ENCODE data around the gene ANKRD6. TPM values are rescaled to one million over a fixed set of nuclear protein-coding genes. Genes with fewer than 3 reads are reported as not detected.

ANKRD6 gene
- polyA plus RNA-seq, 4 donors = 0.89 to 7.9 (median 1.8) TPM

- H3K36me3 ChIP-seq (ENCODE audit: control insufficient read depth in 3 of 3, insufficient read depth in 2 of 3, low read depth in 1 of 3, low read length in 3 of 3) = no peaks in the 10 kb centered on the region
- H3K4me3 ChIP-seq (ENCODE audit: low read depth in 1 of 3, low read length in 3 of 3) = no peak overlapping the region
- no peaks in the 10 kb centered on the region for H3K27me3 ChIP-seq (ENCODE audit: control insufficient read depth in 3 of 3, insufficient read depth in 3 of 3, low read length in 3 of 3)
- no peak overlapping the region for H3K27ac ChIP-seq (ENCODE audit: low read depth in 1 of 3, low read length in 2 of 3)
- H3K4me1 ChIP-seq (ENCODE audit: control insufficient read depth in 3 of 3, insufficient read depth in 2 of 3, low read depth in 1 of 3, low read length in 2 of 3) = no peaks in the 10 kb centered on the region
- DNase-seq = no peak
- 68 to 75% (median 71%) methylated on average over 7 of the region's 7 CpGs for WGBS, 3 donors
- no peaks in the 10 kb centered on the region for H3K9me3 ChIP-seq (ENCODE audit: control insufficient read depth in 2 of 2, insufficient read depth in 1 of 2, low read depth in 1 of 2, low read length in 1 of 2)
- no peak for FAIRE-seq
Observed at GRCh38 chr6:89483111-89483720, 50.3 kb downstream of the ANKRD6 start.

- Histone ChIP-seq H3K27me3 (ENCODE audit: control insufficient read depth in 3 of 3, insufficient read depth in 3 of 3, low read length in 3 of 3) (no peaks in the 10 kb centered on the region), H3K36me3 (ENCODE audit: control insufficient read depth in 3 of 3, insufficient read depth in 2 of 3, low read depth in 1 of 3, low read length in 3 of 3) (no peaks in the 10 kb centered on the region), H3K27ac (ENCODE audit: low read depth in 1 of 3, low read length in 2 of 3) (no peak overlapping the region), H3K4me1 (ENCODE audit: control insufficient read depth in 3 of 3, insufficient read depth in 2 of 3, low read depth in 1 of 3, low read length in 2 of 3) (no peaks in the 10 kb centered on the region), H3K9me3 (ENCODE audit: control insufficient read depth in 2 of 2, insufficient read depth in 1 of 2, low read depth in 1 of 2, low read length in 1 of 2) (no peaks in the 10 kb centered on the region), H3K4me3 (ENCODE audit: low read depth in 1 of 3, low read length in 3 of 3) (no peak overlapping the region)
- DNase-seq (no peak), FAIRE-seq (no peak)
- 80 to 88% (median 86%) methylated on average over 3 of the region's 3 CpGs for WGBS, 3 donors
Observed at GRCh38 chr6:89485320-89485719, 52.4 kb downstream of the ANKRD6 start.

DNA sequence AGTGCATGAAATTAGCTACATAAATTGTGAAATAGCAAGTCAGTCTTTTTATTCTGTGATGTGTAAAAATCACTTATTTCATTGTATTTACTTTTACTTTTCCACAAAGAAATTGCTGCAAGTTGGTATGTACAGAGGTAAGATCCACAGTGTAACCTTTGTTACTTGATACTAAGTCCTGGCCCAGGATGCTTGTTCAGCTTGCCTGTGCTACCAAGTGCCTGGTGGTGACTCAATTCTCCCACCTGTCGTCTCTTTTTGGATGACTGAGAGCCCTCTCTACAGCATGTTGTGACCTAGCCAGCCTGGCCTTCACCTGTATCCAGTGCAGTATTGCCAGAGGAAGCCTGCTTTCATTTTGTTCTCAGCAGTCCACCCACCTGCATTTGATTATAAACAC, 54.9 kb downstream of the ANKRD6 start:
- H3K4me1 ChIP-seq (ENCODE audit: control insufficient read depth in 3 of 3, insufficient read depth in 2 of 3, low read depth in 1 of 3, low read length in 2 of 3) = no peaks in the 10 kb centered on the region
- no peak for FAIRE-seq
- no peaks in the 10 kb centered on the region for H3K36me3 ChIP-seq (ENCODE audit: control insufficient read depth in 3 of 3, insufficient read depth in 2 of 3, low read depth in 1 of 3, low read length in 3 of 3)
- no peak overlapping the region for H3K4me3 ChIP-seq (ENCODE audit: low read depth in 1 of 3, low read length in 3 of 3)
- DNase-seq = no peak
- no peaks in the 10 kb centered on the region for H3K9me3 ChIP-seq (ENCODE audit: control insufficient read depth in 2 of 2, insufficient read depth in 1 of 2, low read depth in 1 of 2, low read length in 1 of 2)
- WGBS, 3 donors = 42 to 83% (median 60%) methylated on average over 1 of the region's 1 CpG
- H3K27ac ChIP-seq (ENCODE audit: low read depth in 1 of 3, low read length in 2 of 3) = no peak overlapping the region
- no peaks in the 10 kb centered on the region for H3K27me3 ChIP-seq (ENCODE audit: control insufficient read depth in 3 of 3, insufficient read depth in 3 of 3, low read length in 3 of 3)

DNA sequence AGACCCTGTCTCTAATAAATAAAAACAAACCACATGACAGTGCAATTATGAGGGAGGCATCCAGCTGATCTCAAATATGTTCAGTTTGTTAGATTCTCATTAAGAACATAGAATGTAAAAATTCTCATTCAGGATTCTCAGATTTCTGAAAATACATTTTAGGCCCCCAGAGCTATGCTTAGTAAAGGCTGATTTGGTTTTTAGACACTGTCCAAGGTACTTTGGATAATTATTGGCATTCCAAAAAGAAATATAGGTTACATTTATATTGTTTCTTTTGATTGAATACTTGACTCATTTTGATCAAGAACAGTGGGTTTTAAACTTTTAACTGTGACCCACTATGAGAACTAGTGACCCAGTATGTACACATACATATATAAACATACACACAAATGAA, 55.5 kb downstream of the ANKRD6 start:
- Histone ChIP-seq H3K27ac (ENCODE audit: low read depth in 1 of 3, low read length in 2 of 3) (no peak overlapping the region), H3K9me3 (ENCODE audit: control insufficient read depth in 2 of 2, insufficient read depth in 1 of 2, low read depth in 1 of 2, low read length in 1 of 2) (no peaks in the 10 kb centered on the region), H3K4me3 (ENCODE audit: low read depth in 1 of 3, low read length in 3 of 3) (no peak overlapping the region), H3K4me1 (ENCODE audit: control insufficient read depth in 3 of 3, insufficient read depth in 2 of 3, low read depth in 1 of 3, low read length in 2 of 3) (no peaks in the 10 kb centered on the region), H3K27me3 (ENCODE audit: control insufficient read depth in 3 of 3, insufficient read depth in 3 of 3, low read length in 3 of 3) (no peaks in the 10 kb centered on the region), H3K36me3 (ENCODE audit: control insufficient read depth in 3 of 3, insufficient read depth in 2 of 3, low read depth in 1 of 3, low read length in 3 of 3) (no peaks in the 10 kb centered on the region)
- FAIRE-seq (no peak), DNase-seq (no peak)

DNA sequence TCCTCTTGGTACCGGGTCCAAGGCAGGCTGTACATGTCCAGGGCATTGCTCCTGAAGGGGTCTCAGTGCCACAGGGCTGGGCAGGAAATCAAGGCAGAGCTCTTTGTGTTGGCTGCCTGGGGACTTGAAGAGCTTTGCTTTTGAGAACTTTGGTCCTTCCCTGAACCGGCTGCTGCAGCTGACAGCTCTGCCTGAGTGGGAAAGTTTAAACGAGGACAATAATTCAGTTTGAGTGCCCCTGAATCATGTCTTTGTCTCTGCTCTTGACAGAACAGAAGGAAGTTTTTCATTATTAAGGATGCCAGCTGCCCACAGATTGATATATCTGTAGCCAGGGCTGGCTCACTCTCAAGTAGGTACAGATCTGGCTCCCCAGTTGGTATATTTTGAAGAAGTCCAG, 56.1 kb downstream of the ANKRD6 start:
- Histone ChIP-seq H3K4me3 (ENCODE audit: low read depth in 1 of 3, low read length in 3 of 3) (no peak overlapping the region), H3K27ac (ENCODE audit: low read depth in 1 of 3, low read length in 2 of 3) (no peak overlapping the region), H3K27me3 (ENCODE audit: control insufficient read depth in 3 of 3, insufficient read depth in 3 of 3, low read length in 3 of 3) (no peaks in the 10 kb centered on the region), H3K9me3 (ENCODE audit: control insufficient read depth in 2 of 2, insufficient read depth in 1 of 2, low read depth in 1 of 2, low read length in 1 of 2) (no peaks in the 10 kb centered on the region), H3K4me1 (ENCODE audit: control insufficient read depth in 3 of 3, insufficient read depth in 2 of 3, low read depth in 1 of 3, low read length in 2 of 3) (no peaks in the 10 kb centered on the region), H3K36me3 (ENCODE audit: control insufficient read depth in 3 of 3, insufficient read depth in 2 of 3, low read depth in 1 of 3, low read length in 3 of 3) (no peaks in the 10 kb centered on the region)
- FAIRE-seq = no peak
- 42 to 43% (median 42%) methylated on average over 3 of the region's 3 CpGs for whole genome bisulfite sequencing, 3 donors
- no peak for DNase-seq

DNA sequence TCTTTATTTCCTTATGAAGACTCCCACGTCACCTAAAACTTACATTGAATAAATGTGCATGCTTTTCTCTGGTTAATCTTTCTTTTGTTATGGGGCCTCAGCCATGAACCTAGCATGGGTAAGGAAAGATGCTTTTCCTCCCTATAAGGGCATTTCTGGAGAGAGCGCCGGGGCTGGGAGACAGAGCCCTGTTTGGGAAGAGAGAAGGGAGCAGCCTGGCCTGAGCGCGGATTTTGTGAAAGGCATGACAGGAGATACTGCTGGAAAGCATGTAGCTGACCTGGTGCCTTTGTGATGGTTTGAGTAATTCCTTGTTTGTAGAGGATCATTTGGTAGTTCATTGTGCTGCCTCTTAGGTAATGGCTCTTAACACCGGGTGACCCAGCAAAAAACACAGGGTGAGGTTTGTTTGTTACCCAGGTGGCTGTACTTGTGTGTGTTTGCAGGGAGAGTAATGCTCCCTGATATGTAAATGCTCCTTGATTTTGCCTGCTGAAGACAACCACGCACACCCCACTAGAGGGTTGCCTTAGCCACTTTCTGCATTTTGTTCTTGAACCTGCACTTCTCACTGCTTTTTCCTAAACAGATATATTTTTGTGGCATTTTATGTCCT, 59.2 kb downstream of the ANKRD6 start:
- H3K27ac ChIP-seq (ENCODE audit: low read depth in 1 of 3, low read length in 2 of 3) = no peak overlapping the region
- no peaks in the 10 kb centered on the region for H3K36me3 ChIP-seq (ENCODE audit: control insufficient read depth in 3 of 3, insufficient read depth in 2 of 3, low read depth in 1 of 3, low read length in 3 of 3)
- 72 to 85% (median 79%) methylated on average over 7 of the region's 7 CpGs for whole genome bisulfite sequencing, 3 donors
- DNase-seq (no peak), FAIRE-seq (no peak)
- H3K9me3 ChIP-seq (ENCODE audit: control insufficient read depth in 2 of 2, insufficient read depth in 1 of 2, low read depth in 1 of 2, low read length in 1 of 2) = no peaks in the 10 kb centered on the region
- H3K4me3 ChIP-seq (ENCODE audit: low read depth in 1 of 3, low read length in 3 of 3) = no peak overlapping the region
- H3K27me3 ChIP-seq (ENCODE audit: control insufficient read depth in 3 of 3, insufficient read depth in 3 of 3, low read length in 3 of 3) = no peaks in the 10 kb centered on the region
- H3K4me1 ChIP-seq (ENCODE audit: control insufficient read depth in 3 of 3, insufficient read depth in 2 of 3, low read depth in 1 of 3, low read length in 2 of 3) = no peaks in the 10 kb centered on the region

- no peak overlapping the region for H3K27ac ChIP-seq (ENCODE audit: low read depth in 1 of 3, low read length in 2 of 3)
- H3K9me3 ChIP-seq (ENCODE audit: control insufficient read depth in 2 of 2, insufficient read depth in 1 of 2, low read depth in 1 of 2, low read length in 1 of 2) = no peaks in the 10 kb centered on the region
- H3K36me3 ChIP-seq (ENCODE audit: control insufficient read depth in 3 of 3, insufficient read depth in 2 of 3, low read depth in 1 of 3, low read length in 3 of 3) = no peaks in the 10 kb centered on the region
- H3K4me1 ChIP-seq (ENCODE audit: control insufficient read depth in 3 of 3, insufficient read depth in 2 of 3, low read depth in 1 of 3, low read length in 2 of 3) = no peaks in the 10 kb centered on the region
- DNase-seq (no peak), FAIRE-seq (no peak)
- no peak overlapping the region for H3K4me3 ChIP-seq (ENCODE audit: low read depth in 1 of 3, low read length in 3 of 3)
- peaks cover 0 to 2% (median 0%) of the 10 kb centered on the region in 3 donors for H3K27me3 ChIP-seq (ENCODE audit: control insufficient read depth in 3 of 3, insufficient read depth in 3 of 3, low read length in 3 of 3)
- WGBS, 3 donors = 90 to 97% (median 92%) methylated on average over 3 of the region's 3 CpGs
Observed at GRCh38 chr6:89494131-89494793, 61.3 kb downstream of the ANKRD6 start.

DNA sequence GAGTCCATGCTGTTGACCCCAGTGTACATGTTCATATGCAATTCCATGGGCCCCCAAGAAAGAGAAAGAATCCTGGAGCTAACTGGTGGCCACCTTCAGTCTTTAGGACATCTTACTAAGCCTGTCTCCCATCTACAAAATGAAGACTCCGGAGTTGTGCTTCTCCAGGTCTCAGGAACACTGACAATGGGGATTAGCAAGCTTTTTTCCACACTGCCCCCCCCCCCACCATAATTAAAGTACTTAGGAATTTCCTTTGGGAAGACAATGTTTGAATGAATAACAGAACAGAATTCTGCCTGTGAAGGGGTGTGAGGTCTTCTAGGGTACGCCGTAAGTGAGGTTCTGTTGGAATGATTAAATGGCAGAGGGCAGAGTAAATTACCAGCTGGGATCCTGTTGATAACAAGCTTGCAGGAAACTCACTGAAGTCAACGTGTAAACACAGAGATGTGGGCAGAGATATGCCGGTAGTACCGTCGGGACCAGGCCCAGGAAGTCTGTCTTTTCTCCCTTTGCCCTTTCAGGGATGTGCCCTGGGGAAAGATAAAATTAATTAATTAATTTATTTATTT, 63.1 kb downstream of the ANKRD6 start:
- DNase-seq (no peak), FAIRE-seq (no peak)
- peaks cover 0 to 2% (median 0%) of the 10 kb centered on the region in 3 donors for H3K27me3 ChIP-seq (ENCODE audit: control insufficient read depth in 3 of 3, insufficient read depth in 3 of 3, low read length in 3 of 3)
- H3K36me3 ChIP-seq (ENCODE audit: control insufficient read depth in 3 of 3, insufficient read depth in 2 of 3, low read depth in 1 of 3, low read length in 3 of 3) = no peaks in the 10 kb centered on the region
- no peak overlapping the region for H3K4me3 ChIP-seq (ENCODE audit: low read depth in 1 of 3, low read length in 3 of 3)
- WGBS, 3 donors = 24 to 45% (median 28%) methylated on average over 7 of the region's 7 CpGs
- H3K27ac ChIP-seq (ENCODE audit: low read depth in 1 of 3, low read length in 2 of 3) = no peak overlapping the region
- no peaks in the 10 kb centered on the region for H3K4me1 ChIP-seq (ENCODE audit: control insufficient read depth in 3 of 3, insufficient read depth in 2 of 3, low read depth in 1 of 3, low read length in 2 of 3)
- H3K9me3 ChIP-seq (ENCODE audit: control insufficient read depth in 2 of 2, insufficient read depth in 1 of 2, low read depth in 1 of 2, low read length in 1 of 2) = no peaks in the 10 kb centered on the region
